Measurements from ENCODE around the gene SPG7. TPM values are rescaled to one million over a fixed set of nuclear protein-coding genes. Genes with fewer than 3 reads are reported as not detected.
A peak's percentile ranks its signal among the peaks of the same experiment; 100 is the strongest.

The SPG7 gene
- total RNA-seq, 4 donors from 2014 or later, result 65.0 to 104 (median 84.9) TPM

DNA sequence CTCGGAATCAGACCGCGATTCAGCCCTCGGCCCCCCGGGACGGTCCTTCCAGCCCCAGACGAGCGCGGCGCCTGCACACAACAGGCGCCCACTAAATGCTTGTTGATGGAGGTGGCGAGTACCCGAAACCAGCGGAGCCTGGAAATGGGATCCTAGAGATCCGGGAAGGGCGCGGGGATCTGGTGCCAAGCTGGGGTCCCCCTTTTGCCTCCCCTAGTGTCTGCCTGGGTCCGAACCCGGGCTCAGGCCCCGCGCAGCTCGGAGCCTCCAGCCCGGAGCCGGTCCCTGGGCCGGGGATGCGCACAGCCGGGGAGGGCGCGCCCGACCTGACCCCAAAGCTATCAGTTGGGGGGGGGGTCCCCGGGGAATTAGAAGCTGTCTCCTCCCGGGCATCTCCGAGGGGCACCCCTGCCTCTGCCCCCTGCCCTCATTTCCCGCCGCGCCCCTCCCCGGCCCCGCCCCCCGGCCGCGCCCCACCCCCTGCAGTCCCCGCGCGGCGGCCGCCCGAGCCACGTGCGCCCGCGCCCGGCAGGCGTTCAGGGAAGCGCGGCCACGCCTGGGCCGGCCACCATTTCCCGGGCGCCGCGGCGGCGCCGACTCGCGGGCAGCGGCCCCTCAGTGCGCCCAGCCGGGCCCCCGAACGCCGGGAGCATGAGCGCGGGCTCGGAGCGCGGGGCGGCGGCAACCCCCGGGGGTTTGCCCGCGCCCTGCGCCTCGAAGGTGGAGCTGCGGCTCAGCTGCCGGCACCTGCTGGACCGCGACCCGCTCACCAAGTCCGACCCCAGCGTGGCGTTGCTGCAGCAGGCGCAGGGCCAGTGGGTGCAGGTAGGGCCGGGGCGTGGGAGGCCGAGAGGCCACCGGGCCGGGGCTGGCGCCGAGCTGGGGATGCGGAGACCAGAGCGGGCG, 67.3 kb downstream of the SPG7 start, which contains the start of gene CPNE7:
TSS of gene CPNE7 (plus strand) at position 512 of the 906 bp plus-strand sequence. CDS start at position 652, 140 bp downstream.
- Histone ChIP-seq H3K36me3 (no peaks in the 10 kb centered on the region), H3K27ac (no peak within 1 kb of the TSS), H3K4me3 (peak within 1 kb of the TSS; percentile 18 to 58 (median 36)), H3K27me3 (peaks cover 7 to 69% (median 11%) of the 10 kb centered on the region in 4 donors), H3K4me1 (peaks cover 15 to 39% (median 23%) of the 10 kb centered on the region in 3 donors), H3K9me3 (no peaks in the 10 kb centered on the region)
- DNase-seq, result no peak
- TF ChIP-seq POLR2A (IDR thresholded peaks at IDR 0.05), result no peak
- TF ChIP-seq, protein P1, sequence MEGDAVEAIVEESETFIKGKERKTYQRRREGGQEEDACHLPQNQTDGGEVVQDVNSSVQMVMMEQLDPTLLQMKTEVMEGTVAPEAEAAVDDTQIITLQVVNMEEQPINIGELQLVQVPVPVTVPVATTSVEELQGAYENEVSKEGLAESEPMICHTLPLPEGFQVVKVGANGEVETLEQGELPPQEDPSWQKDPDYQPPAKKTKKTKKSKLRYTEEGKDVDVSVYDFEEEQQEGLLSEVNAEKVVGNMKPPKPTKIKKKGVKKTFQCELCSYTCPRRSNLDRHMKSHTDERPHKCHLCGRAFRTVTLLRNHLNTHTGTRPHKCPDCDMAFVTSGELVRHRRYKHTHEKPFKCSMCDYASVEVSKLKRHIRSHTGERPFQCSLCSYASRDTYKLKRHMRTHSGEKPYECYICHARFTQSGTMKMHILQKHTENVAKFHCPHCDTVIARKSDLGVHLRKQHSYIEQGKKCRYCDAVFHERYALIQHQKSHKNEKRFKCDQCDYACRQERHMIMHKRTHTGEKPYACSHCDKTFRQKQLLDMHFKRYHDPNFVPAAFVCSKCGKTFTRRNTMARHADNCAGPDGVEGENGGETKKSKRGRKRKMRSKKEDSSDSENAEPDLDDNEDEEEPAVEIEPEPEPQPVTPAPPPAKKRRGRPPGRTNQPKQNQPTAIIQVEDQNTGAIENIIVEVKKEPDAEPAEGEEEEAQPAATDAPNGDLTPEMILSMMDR (IDR thresholded peaks at IDR 0.05), result no peak
- intact Hi-C loops (cut with DNase I), result no loop called here
- 8% methylated on average over 8 of the region's 103 CpGs; no CpG with 5 or more reads in 1 of the 2 donors for WGBS, 2 donors

DNA sequence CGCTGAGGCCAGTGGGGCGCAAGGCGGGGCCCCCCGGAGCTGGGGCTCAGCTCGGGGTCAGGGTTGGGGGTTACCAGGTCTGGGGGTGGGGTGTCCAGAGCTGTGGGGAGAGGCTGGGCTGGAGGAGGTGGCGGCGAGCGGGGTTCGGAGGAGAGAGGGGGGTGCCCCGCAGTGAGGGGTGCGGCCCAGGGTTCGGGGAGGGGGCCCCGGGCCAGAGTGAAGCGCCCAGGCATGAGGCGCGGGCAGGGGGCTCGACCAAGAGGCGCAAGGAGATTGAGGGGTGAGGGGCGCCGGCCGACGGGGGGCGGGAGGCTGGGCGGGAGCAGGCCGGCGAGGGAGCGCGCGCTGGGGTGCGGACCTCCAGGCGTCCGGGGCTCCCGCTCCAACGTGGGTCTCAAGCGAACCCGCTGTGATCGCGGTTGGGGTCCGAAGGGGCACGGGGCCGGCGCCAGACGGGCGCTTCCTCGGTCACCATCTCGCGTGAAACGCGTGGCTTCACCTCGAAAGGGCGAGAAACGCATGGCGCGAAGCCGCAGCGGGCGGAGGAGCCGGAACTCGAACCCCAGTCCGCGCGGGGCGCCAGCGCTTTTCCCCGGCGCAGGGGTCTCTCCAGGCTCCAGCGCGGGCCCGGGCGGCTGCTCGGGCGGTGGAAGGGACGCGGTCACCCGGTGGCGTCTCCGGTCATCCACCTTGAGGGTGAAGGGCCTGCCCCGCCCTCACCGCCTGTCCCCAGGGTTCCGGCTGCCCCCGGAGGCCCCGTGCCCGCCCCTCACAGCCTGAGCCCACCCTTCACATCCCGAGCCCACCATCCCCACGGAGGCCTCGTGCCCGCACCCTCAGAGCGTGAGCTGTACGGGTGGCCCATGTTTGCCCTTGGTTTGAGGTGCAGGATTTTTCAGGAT, 68.2 kb downstream of the SPG7 start:
- H3K27me3 ChIP-seq, result peaks cover 7 to 63% (median 11%) of the 10 kb centered on the region in 4 donors
- no peak for DNase-seq
- H3K36me3 ChIP-seq, result no peaks in the 10 kb centered on the region
- 17 to 28% methylated on average over 6 to 9 of the region's 89 CpGs for whole genome bisulfite sequencing, 2 donors
- H3K4me1 ChIP-seq, result peaks cover 15 to 41% (median 23%) of the 10 kb centered on the region in 3 donors
- H3K9me3 ChIP-seq, result no peaks in the 10 kb centered on the region
- intact Hi-C loops (cut with DNase I), result no loop called here
- TF ChIP-seq POLR2A (IDR thresholded peaks at IDR 0.05), result no peak
- TF ChIP-seq, protein P1 (IDR thresholded peaks at IDR 0.05), result no peak
- no peak overlapping the region for H3K27ac ChIP-seq
- peak overlapping the region; percentile 1 to 58 (median 36) for H3K4me3 ChIP-seq

- Histone ChIP-seq H3K27ac (no peak overlapping the region), H3K4me1 (peaks cover 23 to 42% (median 23%) of the 10 kb centered on the region in 3 donors), H3K27me3 (peaks cover 7 to 55% (median 11%) of the 10 kb centered on the region in 4 donors), H3K36me3 (no peaks in the 10 kb centered on the region), H3K4me3 (no peak overlapping the region), H3K9me3 (no peaks in the 10 kb centered on the region)
- TF ChIP-seq POLR2A (IDR thresholded peaks at IDR 0.05), result no peak
- TF ChIP-seq, protein P1 (IDR thresholded peaks at IDR 0.05), result no peak
- no peak for DNase-seq
- intact Hi-C loops (cut with DNase I), result no loop called here
- WGBS, 2 donors, result 87 to 92% methylated on average over 11 to 14 of the region's 25 CpGs
Observed at GRCh38 chr16:89577055-89577759, 69.0 kb downstream of the SPG7 start.

DNA sequence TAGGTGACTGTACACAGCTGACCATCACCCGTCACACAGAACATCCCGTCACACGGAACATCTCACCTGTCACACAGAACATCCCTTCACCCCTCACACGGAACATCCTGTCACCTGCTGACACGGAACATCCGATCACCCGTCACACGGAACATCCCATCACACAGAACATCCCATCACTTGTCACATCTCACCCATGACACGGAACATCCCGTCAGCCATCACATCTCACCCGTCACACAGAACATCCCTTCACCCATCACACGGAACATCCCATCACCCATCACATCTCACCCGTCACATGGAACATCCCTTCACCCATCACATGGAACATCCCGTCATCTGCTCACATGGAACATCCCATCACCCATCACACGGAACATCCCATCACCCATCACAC, 71.1 kb downstream of the SPG7 start:
- Histone ChIP-seq H3K9me3 (no peaks in the 10 kb centered on the region), H3K27ac (no peak overlapping the region), H3K4me1 (peaks cover 20 to 46% (median 30%) of the 10 kb centered on the region in 3 donors), H3K36me3 (no peaks in the 10 kb centered on the region), H3K27me3 (peaks cover 7 to 33% (median 8%) of the 10 kb centered on the region in 4 donors), H3K4me3 (no peak overlapping the region)
- 87 to 91% methylated on average over 15 of the region's 15 CpGs for WGBS, 2 donors
- DNase-seq, result no peak
- TF ChIP-seq, protein P1 (IDR thresholded peaks at IDR 0.05), result no peak
- no peak for TF ChIP-seq POLR2A (IDR thresholded peaks at IDR 0.05)
- intact Hi-C loops (cut with DNase I), result no loop called here

All from esophagus squamous epithelium (tissue), 5 donors.